B cell (primary cell): Measurements from ENCODE around the gene RPL27. TPM values are rescaled to one million over a fixed set of nuclear protein-coding genes. Genes with fewer than 3 reads are reported as not detected.

Experiments
- ATAC-seq: fragments of 200-7000 bp; cut with Tn5 transposase; one replicate; pipeline ENCODE4 v1.10.0; 2021; ENCODE audit warnings: low read depth, mild to moderate bottlenecking, moderate number of reproducible peaks, moderate library complexity
- CTCF ChIA-PET: fragments of 350-600 bp; sonication (Branson Sonifier 250); formaldehyde crosslinking; loops from one replicate; lab custom pipeline; 2021; ENCODE audit warnings: antibody characterized with exemption, inconsistent platforms; lab: Charles Lee
- POLR2A ChIA-PET: fragments of 350-600 bp; sonication (Branson Sonifier 250); formaldehyde crosslinking; loops from one replicate; lab custom pipeline; 2021; ENCODE audit warnings: antibody characterized with exemption; lab: Charles Lee
- DNase-seq: peaks from one replicate; pipeline ENCODE4 v3.0.0; 2013
- H2AFZ ChIP-seq: 2 replicates; pipeline ENCODE4 v1.6.1; 2012; ENCODE audit warnings: mild to moderate bottlenecking, low read depth, low read length; ENCODE audit not compliant: insufficient read depth, poor library complexity, severe bottlenecking
- H3K27ac ChIP-seq, 2 donors: 1 replicate in 1 of 2; 2 replicates in 1 of 2; pipeline ENCODE4 v1.5.1; 2012 to 2013; ENCODE audit warnings: low read length in 2 of 2, mild to moderate bottlenecking in 2 of 2, moderate library complexity in 1 of 2
- H3K27me3 ChIP-seq, 4 experiments: fragments of 200-600 bp in 1 of 4; sonication (generic) in 1 of 4; replicated peaks in 1 of 4; 1 replicate in 2 of 4; 2 replicates in 2 of 4; pipeline versions ENCODE4 v1.6.1 to v1.7.0; 2013 to 2016; ENCODE audit warnings: low read length in 3 of 4, mild to moderate bottlenecking in 2 of 4, mixed read lengths in 1 of 4, moderate library complexity in 1 of 4; ENCODE audit not compliant: insufficient read depth in 4 of 4, control insufficient read depth in 3 of 4; ENCODE audit errors: control extremely low read depth in 1 of 4
- H3K36me3 ChIP-seq, 2 experiments: replicated peaks in 1 of 2; 1 replicate in 1 of 2; 2 replicates in 1 of 2; pipeline versions ENCODE4 v1.6.1 to v1.7.1; 2013; ENCODE audit warnings: low read length in 1 of 2; ENCODE audit not compliant: insufficient read depth in 2 of 2, control insufficient read depth in 1 of 2; ENCODE audit errors: control extremely low read depth in 1 of 2, extremely low read depth in 1 of 2
- H3K4me1 ChIP-seq, 2 donors: fragments of 200-600 bp in 1 of 2; sonication (generic) in 1 of 2; 1 replicate in 1 of 2; 2 replicates in 1 of 2; pipeline versions ENCODE4 v1.5.1 to v1.6.1; 2013 to 2017; ENCODE audit warnings: low read length in 2 of 2; ENCODE audit not compliant: control insufficient read depth in 2 of 2, insufficient read depth in 2 of 2
- H3K4me2 ChIP-seq: replicated peaks from 2 replicates; pipeline ENCODE3; 2012; ENCODE audit warnings: mild to moderate bottlenecking, low read depth, low read length; ENCODE audit not compliant: poor library complexity, severe bottlenecking
- H3K4me3 ChIP-seq, 5 experiments: fragments of 200-600 bp in 1 of 5; sonication (generic) in 1 of 5; 1 replicate in 3 of 5; 2 replicates in 2 of 5; pipeline versions ENCODE4 v1.5.1 to v1.7.0; 2011 to 2016; ENCODE audit warnings: low read length in 4 of 5, mild to moderate bottlenecking in 4 of 5, low read depth in 2 of 5, control low read depth in 1 of 5, moderate library complexity in 1 of 5; ENCODE audit not compliant: insufficient read depth in 1 of 5; ENCODE audit errors: control extremely low read depth in 1 of 5, extremely low read depth in 1 of 5
- H3K79me2 ChIP-seq: fragments of 200-600 bp; sonication (generic); one replicate; pipeline ENCODE4 v1.6.0; 2016; ENCODE audit warnings: low read length; ENCODE audit not compliant: control insufficient read depth, insufficient read depth
- H3K9ac ChIP-seq: fragments of 200-600 bp; sonication (generic); 2 replicates; pipeline ENCODE4 v1.6.1; 2017; ENCODE audit warnings: mild to moderate bottlenecking, low read length, moderate library complexity
- H3K9me3 ChIP-seq, 3 donors: one replicate each; pipeline versions ENCODE4 v1.6.1 to v1.7.1; 2013; ENCODE audit warnings: low read length in 2 of 3; ENCODE audit not compliant: control insufficient read depth in 2 of 3, insufficient read depth in 1 of 3; ENCODE audit errors: control extremely low read depth in 1 of 3
- H4K20me1 ChIP-seq: 2 replicates; pipeline ENCODE4 v1.6.0; 2012; ENCODE audit warnings: mild to moderate bottlenecking, low read length; ENCODE audit not compliant: insufficient read depth, control insufficient read depth, poor library complexity, severe bottlenecking
- H3K27ac Mint-ChIP-seq: one replicate; pipeline ENCODE4 v1.8.0; 2021; ENCODE audit warnings: mixed read lengths
- H3K27me3 Mint-ChIP-seq: one replicate; pipeline ENCODE4 v1.8.0; 2021; ENCODE audit warnings: mixed read lengths
- H3K4me1 Mint-ChIP-seq: one replicate; pipeline ENCODE4 v1.8.0; 2021; ENCODE audit warnings: mixed read lengths
- H3K4me3 Mint-ChIP-seq: one replicate; pipeline ENCODE4 v1.8.0; 2021; ENCODE audit warnings: mixed read lengths
- H3K9me3 Mint-ChIP-seq: one replicate; pipeline ENCODE4 v1.8.0; 2022; ENCODE audit warnings: mixed read lengths; ENCODE audit not compliant: insufficient read depth
- EZH2 ChIP-seq: IDR thresholded peaks from 2 replicates; pipeline ENCODE4 v1.6.1; 2012; ENCODE audit warnings: borderline replicate concordance, low read depth, mild to moderate bottlenecking, moderate library complexity, low read length; ENCODE audit not compliant: insufficient read depth, poor library complexity, severe bottlenecking
- WGBS: methylation state at CpG from one replicate; pipeline ENCODE4 v1.1.5; 2013; ENCODE audit warnings: missing lambda C conversion rate; ENCODE audit not compliant: insufficient coverage; 5-methylcytosine and 5-hydroxymethylcytosine counted together
- intact Hi-C: fragments of 100-400 bp; cut with micrococcal nuclease; formaldehyde crosslinking; loops from one replicate; pipeline ENCODE4 v1.10.0; 2022
- polyA plus RNA-seq: library from polyadenylated mRNA; depleted of rRNA; stranded (reverse); fragments of >200 nt; gene quantifications from 2 replicates; pipeline ENCODE4 v1.2.3, GENCODE V29; 2012
- total RNA-seq, 2 donors: library from RNA; stranded (reverse); fragments of 120-200 nt in 1 of 2; gene quantifications; 1 replicate in 1 of 2; 2 replicates in 1 of 2; pipeline versions ENCODE4 v1.2.3 to v1.2.4, GENCODE V29; 2013 to 2022
- TF ChIP-seq, protein P1 (sequence below): fragments of 200-600 bp; IDR thresholded peaks from one replicate; pipeline ENCODE4 v1.8.0; 2022; ENCODE audit warnings: antibody characterized with exemption, mild to moderate bottlenecking

The RPL27 gene
- total and polyA plus RNA-seq, 2 donors (not counting 1 experiment from before 2014, with no cell fraction given) = 1,087 to 3,493 TPM

- H2AFZ ChIP-seq = no peak overlapping the region
- H3K9ac ChIP-seq = peak overlapping the region; percentile 58
- intact Hi-C loops = loop anchor here (1.0 to 10.0 kb wide), 2 partner anchors 13 to 310 kb away; partner anchors contain the start of genes PLEKHH3 and RPL27
- H3K4me2 ChIP-seq = peak overlapping the region; percentile 74
- peak overlapping the region; percentile 86 for H3K4me3 Mint-ChIP-seq
- H3K4me3 ChIP-seq = peak overlapping the region; percentile 22 to 59 (median 46)
- H3K27me3 Mint-ChIP-seq = no peaks in the 10 kb centered on the region
- ChIA-PET POLR2A (interaction anchor here (0.7 to 2.6 kb wide), 9 partner anchors 13 to 791 kb away, joined by 3 to 24 read pairs (median 5); partner anchors contain the start of genes GHDC, RPL27 and VAT1), CTCF (interaction anchor here (0.7 to 6.5 kb wide), 6 partner anchors 12 to 431 kb away, joined by 3 to 54 read pairs (median 5); partner anchors contain the start of genes RPL27 and VAT1)
- TF ChIP-seq EZH2 = no peak
- TF ChIP-seq, protein P1, sequence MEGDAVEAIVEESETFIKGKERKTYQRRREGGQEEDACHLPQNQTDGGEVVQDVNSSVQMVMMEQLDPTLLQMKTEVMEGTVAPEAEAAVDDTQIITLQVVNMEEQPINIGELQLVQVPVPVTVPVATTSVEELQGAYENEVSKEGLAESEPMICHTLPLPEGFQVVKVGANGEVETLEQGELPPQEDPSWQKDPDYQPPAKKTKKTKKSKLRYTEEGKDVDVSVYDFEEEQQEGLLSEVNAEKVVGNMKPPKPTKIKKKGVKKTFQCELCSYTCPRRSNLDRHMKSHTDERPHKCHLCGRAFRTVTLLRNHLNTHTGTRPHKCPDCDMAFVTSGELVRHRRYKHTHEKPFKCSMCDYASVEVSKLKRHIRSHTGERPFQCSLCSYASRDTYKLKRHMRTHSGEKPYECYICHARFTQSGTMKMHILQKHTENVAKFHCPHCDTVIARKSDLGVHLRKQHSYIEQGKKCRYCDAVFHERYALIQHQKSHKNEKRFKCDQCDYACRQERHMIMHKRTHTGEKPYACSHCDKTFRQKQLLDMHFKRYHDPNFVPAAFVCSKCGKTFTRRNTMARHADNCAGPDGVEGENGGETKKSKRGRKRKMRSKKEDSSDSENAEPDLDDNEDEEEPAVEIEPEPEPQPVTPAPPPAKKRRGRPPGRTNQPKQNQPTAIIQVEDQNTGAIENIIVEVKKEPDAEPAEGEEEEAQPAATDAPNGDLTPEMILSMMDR = no peak
- ATAC-seq (peak; percentile 53), DNase-seq (peak; percentile 87)
- H4K20me1 ChIP-seq = no peaks in the 10 kb centered on the region
- peaks cover 57 to 64% of the 10 kb centered on the region in 2 donors for H3K4me1 ChIP-seq
- WGBS = no CpG with 5 or more reads among the region's 1 CpG
- H3K27ac Mint-ChIP-seq = peak overlapping the region; percentile 91
- no peaks in the 10 kb centered on the region for H3K27me3 ChIP-seq
- peaks cover 16 to 35% of the 10 kb centered on the region in 2 experiments for H3K36me3 ChIP-seq
- H3K27ac ChIP-seq = peak overlapping the region; percentile 58 to 77
- no peaks in the 10 kb centered on the region for H3K9me3 Mint-ChIP-seq
- no peaks in the 10 kb centered on the region for H3K9me3 ChIP-seq
- H3K4me1 Mint-ChIP-seq = peaks cover 58% of the 10 kb centered on the region
- peaks cover 79% of the 10 kb centered on the region for H3K79me2 ChIP-seq
These were observed 13.0 kb upstream of the RPL27 start for GRCh38 chr17:42985225-42985624.

- no peak overlapping the region for H3K4me3 Mint-ChIP-seq
- H3K4me1 Mint-ChIP-seq = peaks cover 48% of the 10 kb centered on the region
- ChIA-PET POLR2A (no interaction called here), CTCF (interaction anchor here (6.5 kb wide), 1 partner anchor 8 kb away, joined by 54 read pairs; the partner anchor contains the start of gene RPL27)
- Histone ChIP-seq H3K4me1 (peaks cover 38 to 42% of the 10 kb centered on the region in 2 donors), H3K4me3 (no peak overlapping the region), H3K4me2 (no peak overlapping the region), H3K36me3 (peaks cover 27 to 57% of the 10 kb centered on the region in 2 experiments), H3K27ac (peak overlapping the region in 1 of 2 donors; percentile 0), H3K9ac (no peak overlapping the region), H2AFZ (no peak overlapping the region), H3K79me2 (peaks cover 63% of the 10 kb centered on the region), H3K27me3 (no peaks in the 10 kb centered on the region), H4K20me1 (peaks cover 5% of the 10 kb centered on the region), H3K9me3 (no peaks in the 10 kb centered on the region)
- intact Hi-C loops = loop anchor here (10.0 kb wide), 1 partner anchor 314 kb away; the partner anchor contains the start of gene PLEKHH3
- no CpG with 5 or more reads among the region's 5 CpGs for WGBS
- H3K9me3 Mint-ChIP-seq = no peaks in the 10 kb centered on the region
- no peak for TF ChIP-seq EZH2
- TF ChIP-seq, protein P1 = no peak
- no peak for ATAC-seq
- peak overlapping the region; percentile 20 for H3K27ac Mint-ChIP-seq
- H3K27me3 Mint-ChIP-seq = no peaks in the 10 kb centered on the region
- no peak for DNase-seq
These were observed 9.1 kb upstream of the RPL27 start for GRCh38 chr17:42989141-42989540.
